ENCODE data around the gene GREM1.
A peak's percentile ranks its signal among the peaks of the same experiment; 100 is the strongest.

The GREM1 gene

DNA sequence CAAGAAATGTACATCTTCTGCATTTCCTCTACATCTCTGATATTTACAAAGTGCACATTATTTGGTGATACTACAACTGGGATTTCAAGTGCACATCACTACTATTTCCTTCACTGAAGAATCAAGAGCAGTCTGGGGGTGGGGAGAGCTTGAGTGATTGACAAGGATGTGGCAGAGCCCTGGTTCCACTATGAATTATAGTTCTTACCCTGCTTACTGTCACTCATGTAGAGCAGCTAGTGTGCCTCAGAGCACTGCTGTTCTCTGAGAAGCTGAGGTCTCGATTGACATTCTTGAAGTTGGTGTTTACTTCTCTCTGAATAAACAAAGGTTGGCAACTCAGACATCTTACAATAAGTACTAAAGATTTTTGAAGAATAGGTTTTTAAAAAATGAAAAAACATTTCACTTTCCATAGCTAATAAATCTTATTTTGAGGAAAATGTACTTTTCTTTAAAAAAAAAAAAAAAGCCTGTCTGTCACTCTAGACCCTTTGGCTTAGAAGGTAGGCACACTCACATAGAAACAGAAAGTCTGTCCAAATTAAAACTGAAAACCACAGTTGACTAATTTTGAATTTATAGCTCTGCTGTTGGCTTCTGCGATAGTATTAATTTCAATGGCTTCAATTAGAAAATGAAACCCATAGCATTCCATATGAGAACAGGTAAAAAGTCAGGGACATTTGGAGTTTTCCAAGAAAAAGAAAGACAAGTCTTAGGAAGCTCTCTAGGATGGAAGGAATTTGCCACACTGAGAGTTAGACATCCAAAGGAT, 5.6 kb downstream of the GREM1 start:
- no peaks in the 10 kb centered on the region for H3K36me3 ChIP-seq (replicated peaks; ENCODE audit: insufficient read depth, low read length)
- peak; percentile 80 for DNase-seq
- H3K27me3 ChIP-seq (replicated peaks; ENCODE audit: insufficient read depth, low read length), result no peaks in the 10 kb centered on the region
- TF ChIP-seq, protein P1, sequence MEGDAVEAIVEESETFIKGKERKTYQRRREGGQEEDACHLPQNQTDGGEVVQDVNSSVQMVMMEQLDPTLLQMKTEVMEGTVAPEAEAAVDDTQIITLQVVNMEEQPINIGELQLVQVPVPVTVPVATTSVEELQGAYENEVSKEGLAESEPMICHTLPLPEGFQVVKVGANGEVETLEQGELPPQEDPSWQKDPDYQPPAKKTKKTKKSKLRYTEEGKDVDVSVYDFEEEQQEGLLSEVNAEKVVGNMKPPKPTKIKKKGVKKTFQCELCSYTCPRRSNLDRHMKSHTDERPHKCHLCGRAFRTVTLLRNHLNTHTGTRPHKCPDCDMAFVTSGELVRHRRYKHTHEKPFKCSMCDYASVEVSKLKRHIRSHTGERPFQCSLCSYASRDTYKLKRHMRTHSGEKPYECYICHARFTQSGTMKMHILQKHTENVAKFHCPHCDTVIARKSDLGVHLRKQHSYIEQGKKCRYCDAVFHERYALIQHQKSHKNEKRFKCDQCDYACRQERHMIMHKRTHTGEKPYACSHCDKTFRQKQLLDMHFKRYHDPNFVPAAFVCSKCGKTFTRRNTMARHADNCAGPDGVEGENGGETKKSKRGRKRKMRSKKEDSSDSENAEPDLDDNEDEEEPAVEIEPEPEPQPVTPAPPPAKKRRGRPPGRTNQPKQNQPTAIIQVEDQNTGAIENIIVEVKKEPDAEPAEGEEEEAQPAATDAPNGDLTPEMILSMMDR (IDR thresholded peaks at IDR 0.05; ENCODE audit: low read length), result no peak
- no peak for TF ChIP-seq EZH2phosphoT487 (IDR thresholded peaks at IDR 0.05; ENCODE audit: low read length)
- TF ChIP-seq EZH2 (optimal IDR thresholded peaks at IDR 0.05; ENCODE audit: low read depth, low read length), result no peak
- peaks cover 22% of the 10 kb centered on the region for H3K4me1 ChIP-seq (ENCODE audit: low read length)
- no peaks in the 10 kb centered on the region for H3K9me3 ChIP-seq (replicated peaks; ENCODE audit: insufficient read depth, low read length)
- peaks cover 18% of the 10 kb centered on the region for H3F3A ChIP-seq (ENCODE audit: insufficient read depth, low read length)
- peak overlapping the region; percentile 37 for H3K4me3 ChIP-seq (ENCODE audit: low read length)
- H3K79me2 ChIP-seq (ENCODE audit: low read length), result no peaks in the 10 kb centered on the region
- no peaks in the 10 kb centered on the region for H4K20me1 ChIP-seq (ENCODE audit: insufficient read depth, low read length)
- H2AFZ ChIP-seq (ENCODE audit: low read length), result no peak overlapping the region
- H3K9me2 ChIP-seq (replicated peaks; ENCODE audit: insufficient read depth, low read length), result no peaks in the 10 kb centered on the region
- peak overlapping the region; percentile 77 for H3K4me2 ChIP-seq (ENCODE audit: low read depth, low read length)
- H3K9ac ChIP-seq (ENCODE audit: low read length), result no peak overlapping the region
- H3K27ac ChIP-seq (ENCODE audit: low read length), result peak overlapping the region; percentile 55; the same call in 1 of the 2 replicates

DNA sequence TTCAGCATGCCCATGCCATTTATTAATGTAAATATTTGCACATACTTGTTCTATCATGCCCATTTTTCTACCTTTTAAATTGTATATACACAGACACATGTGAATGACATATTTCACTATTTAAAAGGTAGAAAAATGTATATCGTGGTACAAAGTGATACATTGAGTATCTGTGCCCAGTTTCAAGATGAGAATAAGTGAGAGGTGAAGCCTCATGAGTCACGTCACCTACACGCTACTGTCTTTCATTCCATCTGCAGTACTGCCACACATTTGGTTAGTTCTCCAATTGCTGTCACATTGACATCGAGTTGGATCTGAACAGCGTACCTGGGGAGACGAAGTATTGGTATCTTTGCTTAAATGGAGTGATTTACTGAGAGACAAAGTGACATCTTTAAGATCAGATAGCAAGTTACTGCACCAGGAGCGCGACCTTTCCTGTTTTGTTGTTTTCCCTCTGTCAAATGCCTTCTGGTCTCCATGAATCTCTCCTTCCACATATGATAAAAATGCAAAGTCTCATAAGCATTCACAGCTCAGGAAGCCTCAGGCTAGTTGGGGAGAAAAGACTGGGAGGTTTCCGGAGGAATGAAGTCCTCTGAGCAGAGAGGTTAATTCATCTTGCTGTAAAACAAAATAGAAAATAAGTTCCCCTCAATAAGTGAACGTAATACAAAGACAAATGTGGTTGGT, 12.0 kb downstream of the GREM1 start:
- no peaks in the 10 kb centered on the region for H3K79me2 ChIP-seq (ENCODE audit: low read length)
- H3K27ac ChIP-seq (ENCODE audit: low read length), result no peak overlapping the region
- H3F3A ChIP-seq (ENCODE audit: insufficient read depth, low read length), result no peaks in the 10 kb centered on the region
- no peaks in the 10 kb centered on the region for H3K9me3 ChIP-seq (replicated peaks; ENCODE audit: insufficient read depth, low read length)
- no peaks in the 10 kb centered on the region for H3K9me2 ChIP-seq (replicated peaks; ENCODE audit: insufficient read depth, low read length)
- DNase-seq, result no peak
- no peaks in the 10 kb centered on the region for H3K36me3 ChIP-seq (replicated peaks; ENCODE audit: insufficient read depth, low read length)
- no peaks in the 10 kb centered on the region for H3K4me1 ChIP-seq (ENCODE audit: low read length)
- no peak overlapping the region for H3K4me3 ChIP-seq (ENCODE audit: low read length)
- no peak overlapping the region for H3K4me2 ChIP-seq (ENCODE audit: low read depth, low read length)
- H3K9ac ChIP-seq (ENCODE audit: low read length), result no peak overlapping the region
- TF ChIP-seq, protein P1 (IDR thresholded peaks at IDR 0.05; ENCODE audit: low read length), result no peak
- no peak for TF ChIP-seq EZH2phosphoT487 (IDR thresholded peaks at IDR 0.05; ENCODE audit: low read length)
- no peak for TF ChIP-seq EZH2 (optimal IDR thresholded peaks at IDR 0.05; ENCODE audit: low read depth, low read length)
- H4K20me1 ChIP-seq (ENCODE audit: insufficient read depth, low read length), result no peaks in the 10 kb centered on the region
- no peak overlapping the region for H2AFZ ChIP-seq (ENCODE audit: low read length)
- H3K27me3 ChIP-seq (replicated peaks; ENCODE audit: insufficient read depth, low read length), result no peaks in the 10 kb centered on the region

DNA sequence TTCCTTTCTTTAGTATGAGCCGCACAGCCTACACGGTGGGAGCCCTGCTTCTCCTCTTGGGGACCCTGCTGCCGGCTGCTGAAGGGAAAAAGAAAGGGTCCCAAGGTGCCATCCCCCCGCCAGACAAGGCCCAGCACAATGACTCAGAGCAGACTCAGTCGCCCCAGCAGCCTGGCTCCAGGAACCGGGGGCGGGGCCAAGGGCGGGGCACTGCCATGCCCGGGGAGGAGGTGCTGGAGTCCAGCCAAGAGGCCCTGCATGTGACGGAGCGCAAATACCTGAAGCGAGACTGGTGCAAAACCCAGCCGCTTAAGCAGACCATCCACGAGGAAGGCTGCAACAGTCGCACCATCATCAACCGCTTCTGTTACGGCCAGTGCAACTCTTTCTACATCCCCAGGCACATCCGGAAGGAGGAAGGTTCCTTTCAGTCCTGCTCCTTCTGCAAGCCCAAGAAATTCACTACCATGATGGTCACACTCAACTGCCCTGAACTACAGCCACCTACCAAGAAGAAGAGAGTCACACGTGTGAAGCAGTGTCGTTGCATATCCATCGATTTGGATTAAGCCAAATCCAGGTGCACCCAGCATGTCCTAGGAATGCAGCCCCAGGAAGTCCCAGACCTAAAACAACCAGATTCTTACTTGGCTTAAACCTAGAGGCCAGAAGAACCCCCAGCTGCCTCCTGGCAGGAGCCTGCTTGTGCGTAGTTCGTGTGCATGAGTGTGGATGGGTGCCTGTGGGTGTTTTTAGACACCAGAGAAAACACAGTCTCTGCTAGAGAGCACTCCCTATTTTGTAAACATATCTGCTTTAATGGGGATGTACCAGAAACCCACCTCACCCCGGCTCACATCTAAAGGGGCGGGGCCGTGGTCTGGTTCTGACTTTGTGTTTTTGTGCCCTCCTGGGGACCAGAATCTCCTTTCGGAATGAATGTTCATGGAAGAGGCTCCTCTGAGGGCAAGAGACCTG, 13.2 kb downstream of the GREM1 start:
- H2AFZ ChIP-seq (ENCODE audit: low read length), result no peak overlapping the region
- no peak overlapping the region for H3K9ac ChIP-seq (ENCODE audit: low read length)
- no peaks in the 10 kb centered on the region for H4K20me1 ChIP-seq (ENCODE audit: insufficient read depth, low read length)
- TF ChIP-seq EZH2 (optimal IDR thresholded peaks at IDR 0.05; ENCODE audit: low read depth, low read length) (no peak), EZH2phosphoT487 (IDR thresholded peaks at IDR 0.05; ENCODE audit: low read length) (no peak)
- TF ChIP-seq, protein P1 (IDR thresholded peaks at IDR 0.05; ENCODE audit: low read length), result no peak
- no peaks in the 10 kb centered on the region for H3F3A ChIP-seq (ENCODE audit: insufficient read depth, low read length)
- no peaks in the 10 kb centered on the region for H3K4me1 ChIP-seq (ENCODE audit: low read length)
- no peak overlapping the region for H3K4me2 ChIP-seq (ENCODE audit: low read depth, low read length)
- no peak for DNase-seq
- H3K27me3 ChIP-seq (replicated peaks; ENCODE audit: insufficient read depth, low read length), result no peaks in the 10 kb centered on the region
- no peaks in the 10 kb centered on the region for H3K36me3 ChIP-seq (replicated peaks; ENCODE audit: insufficient read depth, low read length)
- H3K79me2 ChIP-seq (ENCODE audit: low read length), result no peaks in the 10 kb centered on the region
- H3K4me3 ChIP-seq (ENCODE audit: low read length), result no peak overlapping the region
- H3K9me3 ChIP-seq (replicated peaks; ENCODE audit: insufficient read depth, low read length), result no peaks in the 10 kb centered on the region
- no peak overlapping the region for H3K27ac ChIP-seq (ENCODE audit: low read length)
- H3K9me2 ChIP-seq (replicated peaks; ENCODE audit: insufficient read depth, low read length), result no peaks in the 10 kb centered on the region
